ENCODE results near the gene CDK9.
"Not testable (repeated sequence)": the region's sequence is repeated elsewhere in the genome, so short reads cannot be mapped to it uniquely, and the experiment has no call there.

Gene CDK9

GRCh38 chr9:127828262-127829031 lies 42.6 kb downstream of the CDK9 start:
- DNase-seq = peak; percentile 87

- DNase-seq = no peak
Measured at GRCh38 chr9:127829205-127829906, 43.5 kb downstream of the CDK9 start.

- no peak for DNase-seq
Measured at GRCh38 chr9:127832248-127832647, 46.4 kb downstream of the CDK9 start.

- DNase-seq = no peak
Measured at GRCh38 chr9:127833555-127833954, 47.7 kb downstream of the CDK9 start.

- DNase-seq = peak; percentile 65
Measured at GRCh38 chr9:127835991-127836516, 50.2 kb downstream of the CDK9 start.

- DNase-seq = not testable (repeated sequence)
Measured at GRCh38 chr9:127836561-127836960, 50.7 kb downstream of the CDK9 start.

GRCh38 chr9:127837346-127837745 lies 51.5 kb downstream of the CDK9 start:
- DNase-seq = no peak

GRCh38 chr9:127838375-127839078 lies 52.7 kb downstream of the CDK9 start:
- DNase-seq = no peak
